Small intestine (tissue), 16 donors: ENCODE measurements around the gene KRTAP12-4. TPM values are rescaled to one million over a fixed set of nuclear protein-coding genes. Genes with fewer than 3 reads are reported as not detected.

Experiments used
- DNase-seq, 2 donors: peaks; one replicate each; pipeline versions ENCODE4 v3.0.0 to v3.0.0-alpha.2; 2013
- FAIRE-seq: peaks from 2 replicates; lab custom pipeline; 2012; peaks lifted over from hg19 to GRCh38; lab: Jason Lieb, UNC
- H3K27ac ChIP-seq, 3 donors: one replicate each; pipeline ENCODE4 v1.5.1; 2013; ENCODE audit warnings: low read length in 2 of 3, mild to moderate bottlenecking in 2 of 3, control low read depth in 1 of 3, inconsistent platforms in 1 of 3, low read depth in 1 of 3, moderate library complexity in 1 of 3
- H3K27me3 ChIP-seq, 3 donors: one replicate each; pipeline ENCODE4 v1.6.1; 2013; ENCODE audit warnings: low read length in 3 of 3, inconsistent platforms in 1 of 3; ENCODE audit not compliant: control insufficient read depth in 3 of 3, insufficient read depth in 3 of 3
- H3K36me3 ChIP-seq, 3 donors: one replicate each; pipeline ENCODE4 v1.6.1; 2013; ENCODE audit warnings: low read length in 3 of 3, inconsistent platforms in 1 of 3, low read depth in 1 of 3, mild to moderate bottlenecking in 1 of 3, moderate library complexity in 1 of 3; ENCODE audit not compliant: control insufficient read depth in 3 of 3, insufficient read depth in 2 of 3
- H3K4me1 ChIP-seq, 3 donors: one replicate each; pipeline ENCODE4 v1.6.1; 2013; ENCODE audit warnings: low read length in 2 of 3, inconsistent platforms in 1 of 3, low read depth in 1 of 3, mild to moderate bottlenecking in 1 of 3, moderate library complexity in 1 of 3; ENCODE audit not compliant: control insufficient read depth in 3 of 3, insufficient read depth in 2 of 3
- H3K4me3 ChIP-seq, 3 donors: one replicate each; pipeline ENCODE4 v1.5.1; 2013; ENCODE audit warnings: low read length in 3 of 3, control low read depth in 1 of 3, inconsistent platforms in 1 of 3, low read depth in 1 of 3, mild to moderate bottlenecking in 1 of 3, moderate library complexity in 1 of 3
- H3K9me3 ChIP-seq, 2 donors: one replicate each; pipeline ENCODE4 v1.6.1; 2013; ENCODE audit warnings: low read depth in 1 of 2, low read length in 1 of 2; ENCODE audit not compliant: control insufficient read depth in 2 of 2, insufficient read depth in 1 of 2
- WGBS, 3 donors: extraction: QIAGEN DNeasy Blood & Tissue Kit; methylation state at CpG; one replicate each; pipeline ENCODE4 v1.1.7; 2013; 5-methylcytosine and 5-hydroxymethylcytosine counted together
- long read RNA-seq, 10 donors: transcript quantifications; one replicate each; lab custom pipeline, GENCODE V29; 2026
- polyA plus RNA-seq, 4 donors: library from polyadenylated mRNA; stranded (reverse) in 3 of 4; unstranded in 1 of 4; fragments of 200-250 nt in 3 of 4; fragments of 120-200 nt in 1 of 4; gene quantifications; one replicate each; pipeline versions ENCODE4 v1.2.1 to v1.2.3, GENCODE V29; 2013
- donor health status: healthy with polysubstance abuse.
- donor health status: control.
- donor health status: control.
- donor health status: Bipolar disorder and iron deficiency.
- donor health status: healthy.

KRTAP12-4 gene, protein sequence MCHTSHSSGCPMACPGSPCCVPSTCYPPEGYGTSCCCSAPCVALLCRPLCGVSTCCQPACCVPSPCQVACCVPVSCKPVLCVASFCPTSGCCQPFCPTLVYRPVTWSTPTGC
- not detected for polyA plus RNA-seq
- long read RNA-seq, donor 1: 0 reads
- long read RNA-seq, donor 2: 0 reads
- long read RNA-seq, donor 3: 0 reads
- long read RNA-seq, donor 4: 0 reads
- long read RNA-seq, donor 5: 0 reads
- long read RNA-seq, donor 6: 0 reads
- long read RNA-seq, donor 7: 0 reads
- long read RNA-seq, donor 8: 0 reads
- long read RNA-seq, donor 9: 0 reads
- long read RNA-seq, donor 10: 0 reads

DNA sequence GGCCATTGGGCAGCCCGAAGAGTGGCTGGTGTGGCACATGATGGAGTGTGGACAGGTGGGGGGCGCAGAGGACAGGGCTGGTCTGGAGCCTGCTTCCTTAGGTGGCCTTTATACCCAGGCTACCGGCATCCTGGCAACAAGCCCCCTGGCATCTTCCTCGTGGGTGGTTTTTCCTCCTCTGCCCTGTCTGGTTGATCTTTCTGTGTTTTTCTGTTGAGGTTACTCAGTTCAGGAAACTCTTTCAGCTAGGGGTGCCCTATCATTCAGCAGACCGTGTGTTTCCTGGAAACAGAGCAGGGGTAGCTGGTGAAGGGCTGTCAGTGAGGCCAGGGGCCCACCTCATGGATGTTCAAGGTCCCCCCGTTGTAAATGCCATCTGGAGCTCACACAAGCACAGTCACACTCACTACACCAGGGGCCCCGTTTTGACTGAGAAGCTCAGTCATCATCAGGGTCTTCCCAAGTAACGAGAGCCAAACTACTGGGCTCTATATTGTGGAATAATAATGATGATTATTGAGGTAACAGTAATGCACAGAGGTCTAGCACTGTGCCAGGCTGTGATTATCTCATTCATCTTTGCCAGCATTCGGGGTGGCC, at the start of gene KRTAP12-4:
Gene KRTAP12-4, minus strand, starts transcription at position 84 of the 600 bp plus-strand sequence. Its CDS starts 45 bp downstream, at position 39.
- Histone ChIP-seq H3K27me3 (no peaks in the 10 kb centered on the region), H3K4me3 (no peak within 1 kb of the TSS), H3K27ac (no peak within 1 kb of the TSS), H3K9me3 (peaks cover 1 to 11% of the 10 kb centered on the region in 2 donors), H3K4me1 (peaks cover 0 to 3% (median 0%) of the 10 kb centered on the region in 3 donors), H3K36me3 (no peaks in the 10 kb centered on the region)
- DNase-seq: no peak
- 69 to 71% (median 70%) methylated on average over 9 of the region's 9 CpGs for WGBS, 3 donors
- FAIRE-seq: no peak

DNA sequence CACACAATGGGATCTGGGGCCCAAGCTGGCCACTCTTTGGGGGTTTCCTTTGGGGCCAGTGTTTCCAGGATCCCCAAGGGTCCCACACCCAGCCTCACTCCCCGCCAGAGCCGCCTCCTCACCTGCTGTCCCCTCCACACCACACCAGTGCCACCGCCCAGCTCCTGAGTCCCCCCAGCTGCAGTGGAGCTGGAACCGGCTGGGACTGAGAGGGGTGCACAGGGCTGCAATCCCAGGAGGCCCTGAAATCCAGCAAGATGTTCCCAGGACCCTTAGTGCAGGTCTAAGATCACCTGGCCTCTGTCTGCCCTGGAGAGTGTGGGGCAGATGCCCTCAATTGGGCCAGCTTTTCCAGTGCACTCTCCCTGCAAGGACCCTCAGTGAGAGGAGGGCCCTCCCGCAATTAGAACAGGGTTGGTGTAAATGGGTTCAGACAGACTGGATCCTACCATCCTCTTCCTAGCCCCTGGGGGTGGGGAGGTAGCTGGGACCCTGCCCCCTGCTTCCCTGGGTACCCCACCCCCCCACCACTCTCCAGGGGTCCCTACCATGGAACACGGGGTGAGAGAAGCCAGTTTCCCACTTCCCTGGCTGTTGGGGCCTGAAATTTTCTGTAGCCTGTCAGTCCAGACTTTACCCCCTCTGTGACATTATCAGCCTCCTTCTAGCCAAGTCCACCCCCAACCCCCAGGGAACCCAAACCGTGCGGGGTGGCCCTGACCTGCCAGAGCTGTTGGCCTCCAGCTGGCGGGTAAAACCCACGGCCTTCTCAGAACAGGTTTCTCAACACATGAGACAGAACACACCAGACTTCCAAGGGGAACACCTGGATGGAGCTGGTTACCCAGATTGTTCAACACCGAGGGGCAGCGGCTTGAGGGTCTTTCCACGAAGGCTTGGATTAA, 49.5 kb upstream of the KRTAP12-4 start:
- Histone ChIP-seq H3K4me1 (no peaks in the 10 kb centered on the region), H3K4me3 (no peak overlapping the region), H3K27ac (no peak overlapping the region), H3K36me3 (no peaks in the 10 kb centered on the region), H3K27me3 (peaks cover 7 to 78% (median 42%) of the 10 kb centered on the region in 3 donors), H3K9me3 (peaks cover 0 to 10% of the 10 kb centered on the region in 2 donors)
- 38 to 44% (median 42%) methylated on average over 13 of the region's 13 CpGs for WGBS, 3 donors
- DNase-seq (no peak), FAIRE-seq (no peak)

DNA sequence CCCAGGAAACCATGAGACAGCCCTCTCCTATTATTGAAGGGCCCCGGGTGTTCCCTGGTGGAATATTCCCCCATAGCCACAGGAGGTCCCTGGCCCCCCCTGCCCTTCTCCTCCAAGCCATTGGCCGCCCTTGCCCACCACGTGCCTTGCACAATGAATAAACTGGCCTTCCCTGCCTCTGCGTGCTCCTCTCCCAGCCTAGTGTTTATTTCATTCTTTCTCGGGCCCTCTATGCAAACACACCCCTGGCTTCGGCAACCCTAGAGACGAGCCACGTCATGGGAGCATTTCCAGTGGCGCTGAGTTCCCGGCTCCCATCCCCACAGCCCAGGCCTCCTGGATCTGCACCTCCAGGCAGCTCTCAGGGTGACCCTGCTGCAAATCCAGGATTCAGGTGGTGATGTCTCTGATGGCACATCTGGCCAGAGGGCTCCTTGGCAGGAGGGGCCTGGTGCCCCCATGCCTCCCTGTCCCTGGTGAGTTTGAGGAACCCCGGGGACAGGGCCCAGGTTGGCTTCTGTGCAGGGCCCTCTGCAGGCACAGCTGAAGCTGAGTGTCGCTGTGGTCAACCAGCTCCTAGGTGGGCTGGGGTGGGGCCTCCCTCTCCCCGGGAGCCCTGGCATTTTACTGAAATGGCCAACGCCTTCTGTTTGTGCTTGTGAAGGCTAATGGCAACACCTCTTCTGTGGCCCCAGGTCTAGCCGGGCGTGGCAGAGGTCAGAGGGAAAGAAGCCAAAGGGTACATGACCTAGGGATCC, 48.7 kb upstream of the KRTAP12-4 start:
- WGBS, 3 donors: 43 to 50% (median 43%) methylated on average over 16 of the region's 16 CpGs
- no peak for FAIRE-seq
- Histone ChIP-seq H3K4me1 (peaks cover 0 to 7% (median 0%) of the 10 kb centered on the region in 3 donors), H3K27ac (no peak overlapping the region), H3K9me3 (peaks cover 0 to 10% of the 10 kb centered on the region in 2 donors), H3K27me3 (peaks cover 2 to 75% (median 39%) of the 10 kb centered on the region in 3 donors), H3K4me3 (no peak overlapping the region), H3K36me3 (no peaks in the 10 kb centered on the region)
- DNase-seq: no peak

DNA sequence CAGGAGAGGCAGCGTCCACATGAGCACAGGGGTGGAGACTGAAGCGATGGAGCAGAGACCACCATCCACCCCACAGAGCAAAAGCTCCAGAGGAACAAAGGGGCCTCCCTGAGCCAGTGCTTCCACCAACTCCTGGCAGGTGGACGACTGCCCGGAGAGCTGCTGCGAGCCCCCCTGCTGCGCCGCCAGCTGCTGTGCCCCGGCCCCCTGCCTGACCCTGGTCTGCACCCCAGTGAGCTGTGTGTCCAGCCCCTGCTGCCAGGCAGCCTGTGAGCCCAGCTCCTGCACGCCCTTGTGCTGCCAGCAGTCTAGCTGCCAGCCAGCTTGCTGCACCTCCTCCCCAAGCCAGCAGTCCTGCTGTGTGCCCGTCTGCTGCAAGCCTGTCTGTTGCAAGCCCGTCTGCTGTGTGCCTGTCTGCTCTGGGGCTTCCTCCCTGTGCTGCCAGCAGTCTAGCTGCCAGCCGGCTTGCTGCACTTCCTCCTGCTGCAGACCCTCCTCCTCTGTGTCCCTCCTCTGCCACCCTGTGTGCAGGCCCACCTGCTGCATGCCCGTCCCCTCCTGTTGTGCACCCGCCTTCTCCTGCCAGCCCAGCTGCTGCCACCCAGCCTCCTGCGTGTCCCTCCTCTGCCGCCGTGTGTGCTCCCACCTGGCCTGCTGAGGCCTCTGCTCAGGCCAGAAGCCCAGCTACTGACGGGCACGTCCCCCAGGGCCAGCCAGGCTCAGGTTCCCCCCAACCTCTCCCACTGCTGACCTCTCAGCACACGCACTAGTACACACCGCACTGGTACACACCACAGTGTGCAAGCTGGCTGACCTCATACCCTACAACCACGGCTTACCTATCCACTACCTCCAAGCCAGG, 47.9 kb upstream of the KRTAP12-4 start:
- no peak overlapping the region for H3K4me3 ChIP-seq
- peaks cover 0 to 75% (median 35%) of the 10 kb centered on the region in 3 donors for H3K27me3 ChIP-seq
- no peaks in the 10 kb centered on the region for H3K36me3 ChIP-seq
- peaks cover 0 to 10% of the 10 kb centered on the region in 2 donors for H3K9me3 ChIP-seq
- DNase-seq: no peak
- 65 to 76% (median 73%) methylated on average over 21 to 22 of the region's 22 CpGs for WGBS, 3 donors
- FAIRE-seq: no peak
- peaks cover 0 to 12% (median 0%) of the 10 kb centered on the region in 3 donors for H3K4me1 ChIP-seq
- no peak overlapping the region for H3K27ac ChIP-seq

DNA sequence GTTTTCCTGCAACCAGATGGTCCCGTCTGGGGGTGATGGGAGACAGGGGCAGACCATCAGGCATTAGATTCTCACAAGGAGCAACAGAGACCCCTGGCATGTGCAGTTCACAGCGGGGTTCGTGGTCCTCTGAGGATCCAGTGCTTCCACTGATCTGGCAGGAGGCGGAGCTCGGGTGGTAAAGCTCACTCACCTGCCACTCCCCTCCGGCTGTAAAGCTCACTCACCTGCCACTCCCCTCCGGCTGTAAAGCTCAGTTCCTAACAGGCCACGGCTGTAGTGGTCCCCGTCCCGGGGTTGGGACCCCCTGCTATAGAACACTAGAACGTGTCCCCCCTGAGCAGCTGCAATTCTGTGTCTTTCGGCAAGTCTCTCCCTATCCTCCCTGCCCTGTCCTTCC, 47.1 kb upstream of the KRTAP12-4 start:
- Histone ChIP-seq H3K36me3 (no peaks in the 10 kb centered on the region), H3K27ac (no peak overlapping the region), H3K9me3 (peaks cover 0 to 10% of the 10 kb centered on the region in 2 donors), H3K4me1 (peaks cover 0 to 12% (median 0%) of the 10 kb centered on the region in 3 donors), H3K27me3 (peaks cover 0 to 72% (median 30%) of the 10 kb centered on the region in 3 donors), H3K4me3 (no peak overlapping the region)
- 15 to 36% (median 23%) methylated on average over 12 of the region's 12 CpGs for WGBS, 3 donors
- DNase-seq (no peak), FAIRE-seq (no peak)

DNA sequence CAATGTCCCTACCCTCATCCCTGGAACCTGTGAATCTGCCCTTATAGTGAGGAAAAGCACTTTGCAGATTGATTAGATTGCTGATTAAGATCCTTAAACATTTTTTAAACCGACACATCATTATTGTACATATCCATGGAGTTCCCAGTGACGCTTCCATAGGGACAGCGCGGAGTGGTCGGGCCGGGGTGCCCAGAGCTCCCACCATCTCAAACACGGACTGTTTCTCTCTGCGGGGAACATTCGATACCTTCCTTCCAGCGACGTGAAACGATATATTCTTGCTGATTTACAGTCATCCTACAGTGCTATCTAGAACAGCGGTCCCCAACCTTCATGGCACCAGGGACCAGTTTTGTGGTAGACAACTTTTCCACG, 46.6 kb upstream of the KRTAP12-4 start:
- FAIRE-seq: no peak
- Histone ChIP-seq H3K27me3 (peaks cover 0 to 70% (median 24%) of the 10 kb centered on the region in 3 donors), H3K4me3 (no peak overlapping the region), H3K9me3 (peaks cover 0 to 6% of the 10 kb centered on the region in 2 donors), H3K4me1 (peaks cover 0 to 12% (median 0%) of the 10 kb centered on the region in 3 donors), H3K36me3 (no peaks in the 10 kb centered on the region), H3K27ac (no peak overlapping the region)
- WGBS, 3 donors: 81 to 88% (median 86%) methylated on average over 14 of the region's 14 CpGs
- DNase-seq: no peak
